NCI-H1436 (cell line): Measurements from ENCODE around the gene SEC24B.
"Not testable (repeated sequence)": the region's sequence is repeated elsewhere in the genome, so short reads cannot be mapped to it uniquely, and the experiment has no call there.

Experiments used
- DNase-seq: peaks from one replicate; lab custom pipeline; 2025; lab: John Stamatoyannopoulos, UW

The SEC24B gene

DNA sequence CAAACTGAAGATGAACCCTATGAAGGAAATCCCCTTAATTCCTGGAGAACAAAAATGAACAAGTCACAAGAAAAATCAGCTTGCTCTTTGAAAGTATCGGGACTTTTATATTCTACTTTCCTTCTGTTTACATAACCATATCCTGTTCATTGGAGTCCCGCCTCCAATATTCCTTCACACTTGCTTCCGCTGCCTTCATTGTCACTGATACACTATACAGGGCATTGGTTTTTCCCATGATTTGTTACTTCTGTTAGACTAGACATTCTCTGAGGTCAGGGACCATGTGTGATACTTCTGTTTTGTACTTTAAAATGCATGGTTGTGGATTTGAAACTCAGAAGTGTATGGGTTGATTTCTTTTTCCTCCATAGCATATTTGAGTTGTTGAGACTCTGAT lies 145.2 kb downstream of the SEC24B start:
- DNase-seq: no peak

DNA sequence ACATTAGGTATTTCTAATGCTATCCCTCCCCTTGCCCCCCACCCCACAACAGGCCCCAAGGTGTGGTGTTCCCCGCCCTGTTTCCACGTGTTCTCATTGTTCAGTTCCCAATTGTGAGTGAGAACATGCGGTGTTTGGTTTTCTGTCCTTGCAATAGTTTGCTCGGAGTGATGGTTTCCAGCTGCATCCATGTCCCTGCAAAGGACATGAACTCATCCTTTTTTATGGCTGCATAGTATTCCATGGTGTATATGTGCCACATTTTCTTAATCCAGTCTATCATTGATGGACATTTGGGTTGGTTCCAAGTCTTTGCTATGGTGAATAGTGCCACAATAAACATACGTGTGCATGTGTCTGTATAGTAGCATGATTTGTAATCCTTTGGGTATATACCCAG lies 146.4 kb downstream of the SEC24B start:
- DNase-seq: not testable (repeated sequence)

DNA sequence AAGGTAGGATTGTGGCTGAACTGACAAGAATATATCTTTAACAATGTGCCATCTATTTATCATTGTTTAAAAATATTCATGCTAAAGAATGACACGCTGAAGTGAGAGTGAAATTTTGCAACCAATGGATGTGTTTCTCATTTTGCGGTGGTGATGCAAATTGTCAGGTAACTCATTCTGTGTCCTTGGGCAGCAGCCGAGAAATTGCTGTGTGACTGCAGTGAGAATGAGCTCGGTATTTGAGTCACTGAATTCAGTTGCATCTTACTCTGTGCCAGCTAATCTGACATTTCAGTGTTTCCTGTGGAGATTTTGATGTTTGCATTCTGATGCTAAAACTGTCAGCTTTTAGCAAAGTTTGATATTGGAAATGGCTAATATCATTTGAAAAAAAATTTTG lies 154.6 kb downstream of the SEC24B start:
- DNase-seq: no peak

DNA sequence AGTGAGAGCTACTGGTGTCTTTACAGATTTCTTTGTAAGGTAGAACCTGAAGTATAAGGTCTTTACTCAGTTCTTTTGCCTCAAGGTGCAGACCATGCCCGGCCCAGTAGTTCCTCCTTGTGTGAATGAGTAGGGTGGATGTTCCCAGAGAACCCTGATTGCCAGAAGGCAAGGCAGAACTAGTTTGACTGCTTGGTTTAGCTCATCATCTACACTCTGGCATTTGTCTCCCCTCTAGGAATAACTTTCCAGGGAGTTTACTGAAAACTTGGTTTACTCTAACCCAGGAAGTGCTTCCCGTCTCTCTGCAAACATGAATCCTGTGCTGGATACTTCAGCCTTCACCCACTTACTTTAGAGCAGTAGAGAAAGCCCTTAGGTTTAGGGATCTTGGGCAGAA lies 155.5 kb downstream of the SEC24B start:
- DNase-seq: no peak

DNA sequence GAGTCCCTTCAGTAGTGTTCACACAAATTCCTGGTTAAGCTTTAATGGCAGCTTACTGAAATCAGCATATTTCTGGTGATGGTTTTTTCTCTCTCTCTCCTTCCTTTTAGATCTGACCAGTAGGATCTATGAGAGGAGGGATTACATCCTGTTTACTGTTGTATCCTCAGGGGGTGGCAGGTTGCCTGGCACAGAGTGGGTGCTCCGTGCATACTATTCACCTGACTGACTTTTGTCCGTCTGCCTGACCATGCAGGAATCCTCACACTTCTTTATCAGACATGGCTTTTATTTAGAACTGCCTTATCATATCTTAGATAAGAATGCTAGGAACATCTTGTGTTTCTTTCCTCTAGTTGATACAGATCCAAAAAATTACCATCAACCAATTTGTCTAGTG lies 156.0 kb downstream of the SEC24B start:
- no peak for DNase-seq
